Tibial nerve (tissue), 3 donors: ENCODE measurements around the gene KIRREL3.

Experiments
- POLR2A ChIP-seq, 2 donors: fragments of 450-650 bp; IDR thresholded peaks; one replicate each; pipeline ENCODE4 v1.6.1; 2017; ENCODE audit warnings: antibody characterized with exemption in 2 of 2, mild to moderate bottlenecking in 2 of 2, moderate library complexity in 2 of 2
- TF ChIP-seq, protein P1 (sequence below), 5 experiments: fragments of 200-600 bp in 3 of 5; fragments of 450-650 bp in 2 of 5; sonication (generic) in 3 of 5; IDR thresholded peaks; one replicate each; pipeline ENCODE4 v1.5.1; 2016 to 2019; ENCODE audit warnings: antibody characterized with exemption in 5 of 5, mild to moderate bottlenecking in 3 of 5, moderate library complexity in 2 of 5

DNA sequence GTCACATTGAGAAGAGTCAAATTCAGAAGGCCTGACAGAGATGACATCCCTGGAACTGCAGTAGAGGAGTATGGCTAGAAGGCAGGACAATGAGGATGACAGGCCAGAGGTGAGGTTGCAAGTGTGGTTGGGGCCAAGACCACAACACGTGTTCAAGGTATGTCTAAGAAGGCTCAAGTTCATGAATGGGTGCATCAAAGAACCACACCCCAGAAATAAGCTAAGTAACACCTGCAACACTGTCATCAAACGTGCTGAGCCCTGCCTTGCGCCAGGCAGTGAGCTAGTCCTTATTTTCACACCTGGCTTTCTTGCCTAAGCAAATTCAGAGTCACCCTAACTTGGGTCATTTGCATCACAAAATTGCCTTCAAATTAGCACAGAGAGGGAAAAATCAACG, 313.6 kb downstream of the KIRREL3 start:
- TF ChIP-seq, protein P1, sequence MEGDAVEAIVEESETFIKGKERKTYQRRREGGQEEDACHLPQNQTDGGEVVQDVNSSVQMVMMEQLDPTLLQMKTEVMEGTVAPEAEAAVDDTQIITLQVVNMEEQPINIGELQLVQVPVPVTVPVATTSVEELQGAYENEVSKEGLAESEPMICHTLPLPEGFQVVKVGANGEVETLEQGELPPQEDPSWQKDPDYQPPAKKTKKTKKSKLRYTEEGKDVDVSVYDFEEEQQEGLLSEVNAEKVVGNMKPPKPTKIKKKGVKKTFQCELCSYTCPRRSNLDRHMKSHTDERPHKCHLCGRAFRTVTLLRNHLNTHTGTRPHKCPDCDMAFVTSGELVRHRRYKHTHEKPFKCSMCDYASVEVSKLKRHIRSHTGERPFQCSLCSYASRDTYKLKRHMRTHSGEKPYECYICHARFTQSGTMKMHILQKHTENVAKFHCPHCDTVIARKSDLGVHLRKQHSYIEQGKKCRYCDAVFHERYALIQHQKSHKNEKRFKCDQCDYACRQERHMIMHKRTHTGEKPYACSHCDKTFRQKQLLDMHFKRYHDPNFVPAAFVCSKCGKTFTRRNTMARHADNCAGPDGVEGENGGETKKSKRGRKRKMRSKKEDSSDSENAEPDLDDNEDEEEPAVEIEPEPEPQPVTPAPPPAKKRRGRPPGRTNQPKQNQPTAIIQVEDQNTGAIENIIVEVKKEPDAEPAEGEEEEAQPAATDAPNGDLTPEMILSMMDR (IDR thresholded peaks at IDR 0.05): no peak
- no peak for TF ChIP-seq POLR2A (IDR thresholded peaks at IDR 0.05)
